Skeletal muscle satellite cell (primary cell): ENCODE data around the gene CMTM3.

Experiments
- H3K27me3 ChIP-seq: 2 replicates; pipeline ENCODE4 v1.7.0; 2013; ENCODE audit warnings: low read length; ENCODE audit not compliant: control insufficient read depth, insufficient read depth
- H3K36me3 ChIP-seq: 2 replicates; pipeline ENCODE4 v1.7.0; 2013; ENCODE audit warnings: mild to moderate bottlenecking, control low read depth, low read length; ENCODE audit not compliant: insufficient read depth
- H3K4me1 ChIP-seq: 2 replicates; pipeline ENCODE4 v1.7.0; 2013; ENCODE audit warnings: low read length; ENCODE audit not compliant: control insufficient read depth, insufficient read depth
- H3K4me2 ChIP-seq: 2 replicates; pipeline ENCODE4 v1.7.0; 2013; ENCODE audit warnings: mild to moderate bottlenecking, low read length
- H3K4me3 ChIP-seq: 2 replicates; pipeline ENCODE4 v1.7.0; 2013; ENCODE audit warnings: low read length
- H3K9ac ChIP-seq: 2 replicates; pipeline ENCODE4 v1.7.0; 2013; ENCODE audit warnings: mild to moderate bottlenecking, low read depth, low read length, moderate library complexity
- H3K9me3 ChIP-seq: replicated peaks from 2 replicates; pipeline ENCODE4 v1.7.0; 2013; ENCODE audit warnings: mild to moderate bottlenecking, control low read depth, low read length

Gene CMTM3

DNA sequence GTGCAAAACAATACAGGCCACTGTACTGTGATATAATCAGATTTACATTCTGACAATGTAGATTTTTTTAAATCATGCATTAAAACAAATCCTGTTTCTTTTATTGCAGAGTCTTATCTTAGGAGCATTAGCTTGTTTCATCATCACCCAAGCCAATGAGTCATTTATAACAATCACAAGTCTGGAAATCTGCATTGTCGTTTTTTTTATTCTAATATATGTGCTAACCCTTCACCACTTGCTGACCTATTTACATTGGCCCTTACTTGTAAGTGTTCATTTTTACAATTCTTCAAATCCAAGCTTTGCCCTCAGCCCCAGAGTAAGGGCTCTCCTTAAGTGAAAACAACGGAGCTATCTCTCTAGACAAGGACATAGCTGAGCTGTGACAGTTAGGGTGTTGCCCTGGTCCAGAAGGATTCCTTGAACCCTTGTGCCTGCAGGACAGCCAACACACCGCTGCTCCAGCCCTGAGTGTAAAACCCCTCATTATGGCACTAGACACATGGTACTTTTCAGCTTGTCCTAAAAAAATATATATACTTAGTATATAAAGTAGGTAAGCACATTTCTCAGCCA, 34.6 kb upstream of the CMTM3 start:
- Histone ChIP-seq H3K27me3 (no peaks in the 10 kb centered on the region), H3K4me2 (peak overlapping the region; percentile 65), H3K4me1 (peaks cover 26% of the 10 kb centered on the region), H3K9me3 (no peaks in the 10 kb centered on the region), H3K4me3 (peak overlapping the region; percentile 14), H3K9ac (no peak overlapping the region), H3K36me3 (peaks cover 16% of the 10 kb centered on the region)

DNA sequence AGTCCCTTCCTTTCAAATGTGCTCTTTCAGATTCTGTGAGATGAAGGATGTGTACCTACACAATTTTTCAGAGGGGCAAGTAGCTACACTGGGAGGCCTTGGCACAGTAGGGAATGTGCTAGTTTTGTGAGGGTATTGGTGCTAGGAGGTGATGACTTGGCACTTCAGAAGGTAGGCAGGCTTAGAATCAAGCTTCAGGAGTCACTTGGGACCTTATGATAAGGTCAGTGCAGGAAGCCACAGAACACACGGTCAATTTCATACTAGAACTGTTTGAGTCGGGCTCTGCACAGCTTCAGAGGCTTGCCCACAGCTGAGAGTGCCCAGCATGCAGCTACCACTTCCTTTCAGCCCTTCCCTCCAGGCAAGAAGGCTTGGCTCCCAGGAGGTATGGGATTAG, 32.1 kb upstream of the CMTM3 start:
- Histone ChIP-seq H3K9me3 (no peaks in the 10 kb centered on the region), H3K4me3 (no peak overlapping the region), H3K4me2 (no peak overlapping the region), H3K9ac (no peak overlapping the region), H3K36me3 (no peaks in the 10 kb centered on the region), H3K4me1 (peaks cover 26% of the 10 kb centered on the region), H3K27me3 (no peaks in the 10 kb centered on the region)

DNA sequence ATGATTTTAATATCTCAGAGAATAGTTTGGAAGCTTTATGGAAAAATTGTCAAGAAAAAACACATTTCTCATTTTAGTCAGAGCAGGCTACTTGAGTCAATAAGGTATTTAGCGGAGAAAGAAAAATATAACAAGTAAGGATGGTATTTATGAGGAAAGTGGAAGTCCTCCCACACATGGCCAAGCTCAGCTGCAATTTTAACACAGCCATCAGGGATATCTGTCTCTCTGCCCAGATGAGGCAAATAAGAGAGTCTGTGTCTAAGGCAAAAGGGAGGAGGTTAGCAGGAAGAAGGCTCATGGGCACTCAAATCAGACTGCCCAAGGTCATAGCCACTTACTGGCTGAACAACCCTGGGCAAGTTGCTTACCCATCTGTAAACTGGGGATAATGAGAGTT, 30.4 kb upstream of the CMTM3 start:
- Histone ChIP-seq H3K4me3 (no peak overlapping the region), H3K9me3 (no peaks in the 10 kb centered on the region), H3K36me3 (no peaks in the 10 kb centered on the region), H3K9ac (no peak overlapping the region), H3K27me3 (peaks cover 16% of the 10 kb centered on the region), H3K4me2 (no peak overlapping the region), H3K4me1 (peaks cover 26% of the 10 kb centered on the region)

DNA sequence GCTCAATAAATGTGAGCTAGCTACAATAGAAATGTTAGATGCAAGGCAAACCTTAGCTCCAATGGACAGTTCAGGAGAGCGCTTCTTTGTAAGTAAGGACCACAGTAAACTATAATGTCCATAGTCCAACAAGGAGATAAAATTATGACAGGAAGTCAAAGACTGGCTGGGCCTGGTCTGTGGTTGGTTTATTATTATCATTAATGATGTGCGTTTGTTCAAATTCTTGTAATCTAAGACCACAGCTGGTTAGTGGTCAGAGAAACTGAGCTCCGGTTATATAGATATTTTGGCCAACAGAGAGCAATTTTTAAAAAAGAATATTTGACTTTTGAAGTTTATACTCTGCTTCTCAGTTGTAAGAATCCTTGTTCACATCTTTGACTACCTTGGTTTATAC, 30.0 kb upstream of the CMTM3 start:
- Histone ChIP-seq H3K9ac (no peak overlapping the region), H3K4me3 (no peak overlapping the region), H3K4me2 (no peak overlapping the region), H3K27me3 (peaks cover 16% of the 10 kb centered on the region), H3K4me1 (peaks cover 26% of the 10 kb centered on the region), H3K36me3 (no peaks in the 10 kb centered on the region), H3K9me3 (no peaks in the 10 kb centered on the region)

DNA sequence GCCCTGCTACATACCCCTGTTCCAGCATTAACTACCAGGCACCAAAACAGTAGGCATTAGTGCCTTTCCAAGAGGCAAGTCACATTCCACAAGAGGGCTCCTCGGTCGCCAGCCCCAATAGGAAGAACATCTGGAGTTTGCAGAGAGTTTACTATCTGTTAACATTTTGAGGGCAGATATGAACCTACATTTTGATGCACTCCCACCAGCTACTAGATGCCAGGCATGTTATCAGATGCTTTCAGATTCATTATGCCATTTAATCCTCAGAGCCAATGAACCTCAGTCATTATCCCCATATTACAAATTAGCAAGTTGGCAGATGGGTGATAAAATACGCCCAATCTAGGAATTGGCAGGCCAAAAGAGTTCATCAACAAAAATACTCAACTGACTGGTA, 29.4 kb upstream of the CMTM3 start:
- H3K27me3 ChIP-seq: peaks cover 16% of the 10 kb centered on the region
- no peak overlapping the region for H3K9ac ChIP-seq
- no peaks in the 10 kb centered on the region for H3K36me3 ChIP-seq
- no peaks in the 10 kb centered on the region for H3K9me3 ChIP-seq
- H3K4me1 ChIP-seq: peaks cover 24% of the 10 kb centered on the region
- H3K4me3 ChIP-seq: no peak overlapping the region
- H3K4me2 ChIP-seq: no peak overlapping the region

DNA sequence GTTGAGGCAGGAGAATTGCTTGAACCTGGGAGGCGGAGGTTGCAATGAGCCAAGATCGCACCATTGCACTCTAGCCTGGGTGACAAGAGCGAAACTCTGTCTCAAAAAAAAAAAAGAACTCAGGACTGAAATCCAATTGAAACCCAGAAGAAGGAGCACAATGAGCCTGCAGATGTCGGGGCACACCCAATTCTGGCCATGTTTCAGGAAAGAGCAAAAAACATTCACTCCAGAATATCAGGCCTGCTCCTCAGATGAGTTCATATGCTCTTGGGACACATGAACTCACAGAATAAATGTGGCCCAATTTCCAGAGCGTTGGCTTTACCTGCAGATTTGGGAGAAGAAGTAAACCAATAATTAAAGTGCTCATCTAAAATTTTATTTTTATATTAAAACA, 28.2 kb upstream of the CMTM3 start:
- H3K27me3 ChIP-seq: peaks cover 16% of the 10 kb centered on the region
- peaks cover 29% of the 10 kb centered on the region for H3K4me1 ChIP-seq
- H3K4me3 ChIP-seq: no peak overlapping the region
- no peaks in the 10 kb centered on the region for H3K9me3 ChIP-seq
- H3K36me3 ChIP-seq: no peaks in the 10 kb centered on the region
- H3K9ac ChIP-seq: no peak overlapping the region
- H3K4me2 ChIP-seq: no peak overlapping the region

DNA sequence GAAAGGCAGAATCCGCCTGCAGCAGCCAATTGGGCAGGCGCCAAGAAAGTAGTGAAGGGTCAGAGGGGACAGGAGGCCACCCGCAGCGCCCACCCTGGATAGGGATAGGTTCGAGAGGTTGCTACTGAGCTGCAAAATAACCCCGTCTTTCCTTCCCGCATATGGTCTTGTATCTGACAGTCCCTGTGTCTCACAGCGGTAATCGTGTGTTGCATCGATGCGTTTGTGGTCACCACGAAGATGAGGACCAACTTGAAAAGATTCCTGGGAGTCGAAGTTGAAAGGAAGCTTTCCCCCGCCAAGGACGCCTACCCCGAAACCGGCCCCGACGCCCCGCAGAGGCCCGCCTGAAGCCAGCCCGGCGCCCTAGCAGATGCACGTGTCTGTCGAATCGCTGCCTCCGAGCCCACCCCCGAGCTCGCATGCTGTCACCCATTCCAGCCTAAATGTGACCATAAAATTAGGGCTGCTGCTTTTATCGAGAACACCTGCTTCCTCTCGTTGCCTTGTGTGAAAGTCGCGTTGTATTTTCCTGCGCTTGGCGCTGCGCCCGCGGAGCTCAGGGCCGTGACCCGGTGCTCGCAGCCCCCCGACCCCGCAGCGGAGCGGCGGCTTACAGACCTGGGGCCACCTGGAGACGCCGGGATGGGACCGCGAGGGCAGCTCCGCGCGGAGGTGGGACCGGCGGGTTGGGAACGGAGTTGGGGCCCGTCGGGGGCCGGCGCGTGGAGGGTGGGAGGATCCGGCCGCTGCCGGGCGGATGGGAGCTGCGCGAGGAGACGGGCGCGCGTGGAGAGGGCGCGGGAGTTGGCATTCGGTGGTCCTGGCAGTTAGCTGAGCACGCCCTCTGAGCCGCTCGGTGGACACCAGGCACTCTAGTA, 25.6 kb upstream of the CMTM3 start, which contains the start of gene CMTM2:
TSS of gene CMTM2 (plus strand) at position 813 of the 881 bp plus-strand sequence. CDS start 145 bp downstream, outside the sequence.
- peak within 1 kb of the TSS; percentile 54 for H3K4me3 ChIP-seq
- peaks cover 35% of the 10 kb centered on the region for H3K4me1 ChIP-seq
- H3K9ac ChIP-seq: no peak within 1 kb of the TSS
- peak within 1 kb of the TSS; percentile 72 for H3K4me2 ChIP-seq
- no peaks in the 10 kb centered on the region for H3K36me3 ChIP-seq
- H3K9me3 ChIP-seq: no peaks in the 10 kb centered on the region
- H3K27me3 ChIP-seq: peaks cover 16% of the 10 kb centered on the region

DNA sequence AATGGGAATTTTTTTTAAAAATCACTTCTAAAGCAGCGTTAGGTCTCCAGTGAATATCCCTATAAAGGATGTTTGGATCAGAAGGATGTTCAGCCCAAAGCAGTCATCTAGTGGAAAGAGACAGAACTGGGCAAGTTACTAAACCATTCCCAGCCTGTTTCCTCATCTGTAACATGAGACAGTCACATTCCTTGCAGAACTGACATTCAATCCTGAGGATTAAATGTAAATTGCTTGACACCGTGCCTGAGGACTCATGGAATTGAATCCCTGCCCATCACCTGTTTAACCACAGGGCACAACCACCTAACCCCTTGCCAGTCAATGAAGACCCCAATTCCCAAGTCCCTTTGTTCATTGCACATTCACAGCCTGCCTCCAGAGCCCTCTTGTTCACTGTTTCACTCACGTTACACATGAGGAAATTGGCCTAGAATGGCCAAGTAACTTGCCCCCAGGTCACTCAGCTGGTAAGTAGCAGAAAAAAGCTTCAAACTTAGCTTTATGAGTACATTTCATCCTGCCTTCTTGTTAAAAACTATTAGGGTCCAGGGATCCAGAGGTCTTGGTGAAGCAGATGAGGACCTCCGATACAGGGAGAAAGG, 23.8 kb upstream of the CMTM3 start:
- peaks cover 31% of the 10 kb centered on the region for H3K4me1 ChIP-seq
- peak overlapping the region; percentile 5 for H3K4me2 ChIP-seq
- peak overlapping the region; percentile 2 for H3K9ac ChIP-seq
- no peaks in the 10 kb centered on the region for H3K9me3 ChIP-seq
- H3K4me3 ChIP-seq: no peak overlapping the region
- peaks cover 16% of the 10 kb centered on the region for H3K27me3 ChIP-seq
- no peaks in the 10 kb centered on the region for H3K36me3 ChIP-seq

DNA sequence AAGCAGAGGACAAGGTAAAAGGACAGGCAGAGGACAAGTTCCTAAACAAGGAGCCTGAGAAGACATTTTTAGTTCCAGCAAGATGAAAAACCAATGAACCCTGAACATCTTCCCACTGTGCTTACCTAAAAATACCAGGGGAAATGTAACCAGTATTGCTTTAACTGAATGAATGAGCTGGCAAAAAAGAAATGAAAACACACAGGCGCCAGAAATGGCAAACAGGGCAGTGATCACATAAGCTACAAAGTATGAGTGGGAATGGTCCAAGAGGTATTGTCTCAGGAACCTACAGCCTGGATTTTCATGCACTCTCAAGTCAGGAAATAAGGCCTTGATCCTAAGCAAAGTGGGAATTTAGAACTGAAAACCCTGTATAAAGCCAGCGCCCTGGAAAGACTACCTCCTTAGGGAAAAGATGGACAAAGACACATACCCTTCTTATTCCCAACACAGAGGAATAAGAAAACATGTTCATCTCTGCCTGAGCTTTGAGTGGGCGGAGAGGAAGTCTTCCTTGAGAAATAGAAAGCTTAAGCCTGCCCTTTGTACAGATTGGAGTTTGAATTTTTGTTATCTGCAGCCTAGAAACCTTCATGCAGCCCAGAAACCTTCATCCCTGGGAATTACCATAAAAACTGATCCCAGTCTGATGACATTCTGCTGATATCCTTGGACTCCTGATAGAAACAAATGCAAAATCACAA, 23.1 kb upstream of the CMTM3 start:
- Histone ChIP-seq H3K4me3 (no peak overlapping the region), H3K36me3 (no peaks in the 10 kb centered on the region), H3K4me1 (peaks cover 31% of the 10 kb centered on the region), H3K9ac (peak overlapping the region; percentile 2), H3K4me2 (peak overlapping the region; percentile 31), H3K9me3 (no peaks in the 10 kb centered on the region), H3K27me3 (peaks cover 16% of the 10 kb centered on the region)

DNA sequence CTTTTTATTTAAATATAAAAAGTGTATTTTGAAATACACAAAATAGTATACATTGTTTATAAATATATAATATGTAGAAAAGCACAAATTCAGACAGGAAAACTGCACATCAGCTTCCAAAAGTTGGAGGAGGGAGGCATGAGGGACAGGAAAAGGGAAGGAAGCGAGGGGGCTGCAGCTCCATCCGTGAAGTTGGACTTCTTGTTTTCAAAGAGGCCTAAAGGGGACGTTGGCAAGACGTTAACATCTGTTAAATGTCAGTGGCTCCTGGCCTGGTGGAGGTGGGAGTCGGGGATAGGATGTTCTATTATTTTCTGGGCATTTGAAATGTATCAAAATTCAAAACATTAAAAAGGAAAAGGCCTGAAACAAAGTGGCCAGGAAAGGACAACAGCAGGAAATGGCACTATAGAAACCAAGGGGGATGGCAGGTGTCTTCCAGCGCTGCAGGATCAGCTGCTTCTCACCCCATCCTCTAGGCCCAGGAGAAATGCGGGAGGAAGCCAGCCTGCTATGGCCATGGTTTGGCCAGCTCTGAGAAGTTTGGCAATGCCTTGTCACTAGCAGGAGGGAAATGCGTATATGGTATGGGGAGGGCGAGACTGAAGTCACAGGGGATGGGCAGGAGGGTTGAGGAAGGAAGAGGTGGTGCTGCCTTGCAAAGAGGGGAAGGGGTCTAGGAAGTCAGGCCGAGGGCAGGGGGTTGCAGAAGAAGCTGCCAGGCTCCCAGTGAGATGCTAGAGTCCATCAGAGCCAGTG, 18.8 kb upstream of the CMTM3 start:
- H3K27me3 ChIP-seq: no peaks in the 10 kb centered on the region
- no peaks in the 10 kb centered on the region for H3K9me3 ChIP-seq
- H3K4me1 ChIP-seq: peaks cover 12% of the 10 kb centered on the region
- no peak overlapping the region for H3K4me2 ChIP-seq
- H3K9ac ChIP-seq: no peak overlapping the region
- no peaks in the 10 kb centered on the region for H3K36me3 ChIP-seq
- no peak overlapping the region for H3K4me3 ChIP-seq
